Smooth muscle cell of the brain vasculature (primary cell): ENCODE results near the gene LTBP1.
"Not testable (repeated sequence)": the region's sequence is repeated elsewhere in the genome, so short reads cannot be mapped to it uniquely, and the experiment has no call there.

ENCODE experiments used
- DNase-seq: peaks from one replicate; pipeline ENCODE4 v3.0.0-alpha.2; 2012; ENCODE audit warnings: low read depth, low spot score

The LTBP1 gene

DNA sequence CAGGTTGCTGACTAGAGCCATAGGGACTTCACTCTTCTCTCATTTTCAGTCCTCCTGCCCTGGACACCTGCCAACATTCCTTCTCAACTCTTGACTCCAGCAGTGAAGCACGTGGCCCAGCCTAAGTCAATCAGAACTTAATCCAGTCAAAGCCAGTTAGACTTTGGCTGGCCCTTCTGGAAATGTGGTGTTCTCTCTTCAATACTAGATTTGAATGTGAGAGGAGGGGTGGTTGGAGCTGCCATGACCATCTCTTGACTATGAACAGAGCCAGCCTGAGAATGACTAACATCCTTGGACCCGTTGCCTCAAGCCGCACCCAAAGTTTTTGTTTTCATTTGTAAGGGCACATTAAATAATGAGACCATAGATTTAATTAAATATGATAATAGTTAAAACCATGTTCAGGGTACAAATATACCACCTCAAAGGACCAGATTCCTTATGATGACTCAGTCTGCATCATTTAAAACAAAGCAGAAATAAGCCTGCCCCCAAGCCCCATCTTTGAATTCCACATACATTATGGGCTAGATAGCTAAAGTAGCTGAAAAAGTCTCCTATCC lies 480.0 kb downstream of the LTBP1 start:
- DNase-seq: no peak

- no peak for DNase-seq
Measured at GRCh38 chr2:33430077-33430476, 483.3 kb downstream of the LTBP1 start.

- DNase-seq: no peak
Measured at GRCh38 chr2:33430856-33431255, 484.1 kb downstream of the LTBP1 start.

- no peak for DNase-seq
Measured at GRCh38 chr2:33432871-33433270, 486.1 kb downstream of the LTBP1 start.

DNA sequence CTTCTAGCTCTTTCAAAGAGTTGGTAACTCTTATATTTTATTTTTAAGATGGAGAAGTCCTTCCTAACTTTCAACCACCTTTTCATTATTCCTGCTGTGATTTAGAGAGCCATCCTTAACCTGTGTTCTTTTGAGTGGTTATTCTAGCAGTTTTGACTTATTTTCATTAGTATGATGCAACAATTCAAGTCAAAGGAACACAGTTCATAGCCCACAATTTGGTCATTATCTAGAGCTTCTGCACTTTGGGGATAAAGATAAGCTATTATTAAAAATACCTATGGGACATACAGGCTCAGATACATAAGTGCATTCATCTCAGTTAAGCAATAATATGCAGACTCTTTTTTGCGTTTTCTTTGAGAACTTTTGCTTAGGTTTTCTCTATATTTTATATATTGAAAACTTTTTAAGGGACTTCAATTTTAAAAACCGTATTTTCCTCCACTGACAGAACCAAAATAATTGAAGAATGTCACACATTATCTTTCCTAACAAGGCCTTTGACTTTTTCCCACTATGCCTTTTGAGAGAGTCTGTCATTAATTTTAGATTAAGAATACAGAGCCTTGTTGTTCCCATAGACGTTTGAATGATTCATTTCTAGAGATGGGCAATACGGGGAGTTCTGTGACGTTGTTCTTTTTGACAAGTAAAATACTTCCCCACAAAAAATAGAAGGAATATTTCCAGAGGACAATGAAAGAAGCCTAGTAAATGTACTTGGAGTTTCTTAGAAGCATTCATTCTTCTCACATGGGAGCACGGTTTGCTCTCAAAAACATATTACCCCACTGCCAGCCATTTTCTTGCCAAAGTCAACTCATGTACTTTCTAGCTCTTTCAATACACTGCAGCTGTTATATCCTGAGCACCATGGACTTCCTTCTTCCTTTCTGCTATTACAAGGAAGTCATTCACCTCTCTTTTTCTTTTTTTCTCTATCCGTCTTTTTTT lies 486.8 kb downstream of the LTBP1 start:
- DNase-seq: no peak

DNA sequence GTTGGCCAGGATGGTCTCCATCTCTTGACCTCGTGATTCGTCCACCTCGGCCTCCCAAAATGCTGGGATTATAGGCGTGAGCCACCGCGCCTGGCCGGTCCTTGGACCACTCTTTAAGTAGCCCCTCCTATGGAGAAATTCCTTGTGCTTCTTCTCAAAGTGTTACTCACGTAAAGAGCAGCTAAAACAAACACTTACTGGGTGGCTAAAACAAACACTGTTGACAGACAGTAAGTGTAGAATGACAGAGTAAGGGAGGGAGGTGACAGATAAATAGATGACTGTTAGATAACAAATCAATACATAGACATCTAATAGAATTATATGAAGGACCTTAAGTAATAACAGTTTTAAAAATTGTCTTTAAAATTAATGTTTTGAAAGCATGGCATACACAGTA lies 488.8 kb downstream of the LTBP1 start:
- DNase-seq: no peak

DNA sequence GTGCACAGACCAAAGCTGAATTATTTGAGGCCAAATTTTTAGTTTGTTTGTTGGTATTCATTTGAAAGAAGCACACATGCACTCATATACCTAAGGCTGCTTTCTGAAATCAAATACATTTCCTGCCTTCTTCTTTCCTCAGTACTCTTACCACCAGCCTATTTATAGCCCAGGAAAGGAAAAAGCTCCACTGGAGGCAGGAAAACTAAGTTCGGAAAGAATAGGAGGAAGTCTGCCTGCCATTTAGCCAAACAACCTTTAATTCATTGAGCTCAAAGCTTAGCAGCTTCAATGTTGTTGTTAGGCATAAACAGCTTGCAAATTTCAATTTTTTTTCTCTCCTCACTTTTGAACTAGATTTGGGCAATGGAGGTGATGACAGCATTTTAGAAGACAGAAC lies 489.3 kb downstream of the LTBP1 start:
- DNase-seq: no peak

DNA sequence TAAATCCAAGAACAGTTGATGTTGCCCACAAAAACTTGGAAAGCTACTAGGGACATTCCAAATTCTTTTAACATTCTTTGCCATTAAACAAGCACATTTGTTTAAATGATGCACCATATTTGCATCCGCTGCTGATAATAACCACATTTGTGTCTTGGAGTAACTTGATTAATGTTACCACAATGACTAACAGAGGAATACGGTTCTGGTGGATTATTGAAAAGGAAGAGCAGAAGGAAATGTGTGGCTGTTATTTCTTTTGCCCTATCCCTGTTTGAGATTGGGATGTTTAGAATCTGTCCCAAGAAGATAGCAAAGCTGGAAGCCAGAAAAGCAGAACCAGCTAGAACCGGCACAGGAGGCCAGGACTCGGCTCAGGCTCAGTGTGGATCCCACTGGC lies 490.5 kb downstream of the LTBP1 start:
- no peak for DNase-seq

DNA sequence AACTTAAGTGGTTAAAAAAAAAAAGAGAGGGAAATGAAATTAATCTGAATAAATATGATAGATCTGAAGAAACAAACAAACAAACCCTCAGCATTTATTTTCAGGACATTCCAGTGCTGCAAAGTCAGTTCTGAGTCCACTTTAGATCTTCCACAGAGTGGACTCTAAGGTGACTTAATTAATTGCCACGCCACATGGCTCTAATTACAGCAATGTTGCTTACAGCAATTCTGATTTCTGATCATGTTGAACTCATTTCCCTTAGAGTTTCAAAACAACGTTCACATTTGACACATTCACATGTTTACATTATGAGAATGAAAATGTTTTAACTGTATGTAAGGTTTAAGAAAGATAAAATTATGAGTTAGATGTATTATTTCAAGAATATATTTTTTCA lies 491.1 kb downstream of the LTBP1 start:
- DNase-seq: no peak

GRCh38 chr2:33441235-33441810 lies 494.6 kb downstream of the LTBP1 start:
- peak; percentile 39 for DNase-seq

- not testable (repeated sequence) for DNase-seq
Measured at GRCh38 chr2:33442052-33442451, 495.3 kb downstream of the LTBP1 start.

GRCh38 chr2:33442528-33443079 lies 495.9 kb downstream of the LTBP1 start:
- no peak for DNase-seq

DNA sequence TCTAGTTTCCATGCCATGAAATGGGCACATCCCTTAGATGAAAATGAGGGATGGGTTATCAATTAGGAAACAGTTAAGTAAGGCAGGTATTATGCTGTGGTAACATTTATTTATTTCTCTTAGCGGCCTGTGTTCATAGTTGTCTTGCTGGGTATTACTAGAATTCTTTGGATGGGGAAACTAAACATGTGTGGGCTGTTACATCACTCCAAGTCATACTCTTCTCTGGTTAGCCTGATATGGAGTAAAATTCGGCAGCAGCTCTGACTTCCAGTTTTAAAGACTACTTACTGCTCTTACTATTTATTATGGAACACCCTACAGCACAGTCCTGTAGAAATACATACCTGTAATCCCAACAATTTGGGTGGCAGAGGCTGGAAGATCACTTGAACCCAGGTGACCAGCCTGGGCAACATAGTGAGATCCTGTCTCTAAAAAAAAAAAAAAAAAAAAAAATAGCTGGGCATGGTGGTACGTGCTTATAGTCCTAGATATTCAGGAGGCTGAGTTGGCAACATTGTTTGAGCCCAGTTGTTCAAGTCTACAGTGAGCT lies 496.6 kb downstream of the LTBP1 start:
- no peak for DNase-seq

DNA sequence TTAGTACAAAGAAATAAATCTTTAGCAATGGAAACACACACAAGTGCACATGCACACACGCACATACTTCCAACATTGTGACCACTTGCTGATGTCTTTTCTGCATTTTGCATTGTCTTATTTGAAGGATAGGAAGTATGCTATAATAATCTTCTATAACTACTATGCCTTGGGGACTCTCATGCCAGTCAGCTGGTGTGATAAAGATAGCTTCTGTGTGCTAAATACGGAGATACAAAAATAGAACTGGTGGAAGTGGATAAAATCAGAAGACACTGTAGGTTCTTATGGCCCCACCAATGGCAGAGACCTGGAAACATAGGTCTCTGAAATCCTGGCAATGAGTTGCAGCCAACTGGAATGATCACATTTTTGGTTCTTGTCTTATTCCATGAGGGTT lies 498.2 kb downstream of the LTBP1 start:
- no peak for DNase-seq

DNA sequence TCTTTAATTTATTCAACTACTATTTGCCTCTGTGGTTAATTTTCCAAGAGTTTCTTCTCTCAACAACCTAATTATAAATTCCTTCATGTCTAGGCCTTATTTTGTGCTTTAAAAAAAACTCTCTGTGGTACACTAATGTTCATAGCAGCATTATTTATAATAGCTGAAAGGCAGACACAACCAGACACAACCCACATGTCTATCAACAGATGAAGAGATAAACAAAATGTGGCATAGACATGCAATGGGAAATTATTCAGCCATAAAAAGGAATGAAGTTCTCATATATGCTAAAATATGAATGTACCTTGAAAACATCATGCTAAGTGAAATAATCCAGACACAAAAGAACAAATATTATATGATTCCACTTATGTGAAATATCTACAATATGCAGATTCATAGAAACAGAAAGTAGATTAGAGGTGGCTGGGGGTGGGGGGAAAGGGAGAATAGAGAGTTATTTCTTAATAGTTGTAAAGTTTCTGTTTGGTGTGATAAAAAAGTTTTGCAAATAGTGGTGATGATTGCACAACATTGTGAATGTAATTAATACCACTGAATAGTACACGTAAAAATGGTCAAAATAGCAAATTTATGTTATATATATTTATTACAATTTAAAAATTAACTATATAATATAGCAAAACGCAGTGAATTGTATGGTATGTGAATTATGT lies 501.6 kb downstream of the LTBP1 start:
- DNase-seq: no peak
